Astrocyte (in vitro differentiated cells and primary cell): ENCODE measurements around the gene CDH5.

Experiments used
- CTCF ChIP-seq: IDR thresholded peaks from 2 replicates; pipeline ENCODE4 v1.5.1; 2011; ENCODE audit warnings: low read depth, mild to moderate bottlenecking, inconsistent platforms, low read length, moderate library complexity; ENCODE audit not compliant: insufficient read depth
- EZH2 ChIP-seq: IDR thresholded peaks from 2 replicates; pipeline ENCODE4 v1.6.1; 2012; ENCODE audit warnings: mild to moderate bottlenecking, low read length, inconsistent platforms; ENCODE audit not compliant: insufficient read depth

GRCh38 chr16:66353055-66353454 lies 13.4 kb upstream of the CDH5 start:
- TF ChIP-seq CTCF (no peak), EZH2 (no peak)
